Measurements from ENCODE around the gene NDUFAF8.

The NDUFAF8 gene

GRCh38 chr17:81277421-81277820 is 38.3 kb downstream of the NDUFAF8 start:
- no peak for DNase-seq (ENCODE audit: low spot score)

- no peak for DNase-seq (ENCODE audit: low spot score)
Observed at GRCh38 chr17:81277946-81278693, 39.0 kb downstream of the NDUFAF8 start.

- DNase-seq (ENCODE audit: low spot score) = no peak
Observed at GRCh38 chr17:81278831-81279230, 39.7 kb downstream of the NDUFAF8 start.

- no peak for DNase-seq (ENCODE audit: low spot score)
Observed at GRCh38 chr17:81279278-81280275, 40.5 kb downstream of the NDUFAF8 start.

- DNase-seq (ENCODE audit: low spot score) = no peak
Observed at GRCh38 chr17:81280571-81280970, 41.5 kb downstream of the NDUFAF8 start.

GRCh38 chr17:81282141-81282540 is 43.0 kb downstream of the NDUFAF8 start:
- DNase-seq (ENCODE audit: low spot score) = no peak

- DNase-seq (ENCODE audit: low spot score) = no peak
Observed at GRCh38 chr17:81282876-81283275, 43.8 kb downstream of the NDUFAF8 start.

- DNase-seq (ENCODE audit: low spot score) = no peak
Observed at GRCh38 chr17:81285179-81285878, 46.2 kb downstream of the NDUFAF8 start.

- DNase-seq (ENCODE audit: low spot score) = no peak
Observed at GRCh38 chr17:81285894-81286293, 46.8 kb downstream of the NDUFAF8 start.

- DNase-seq (ENCODE audit: low spot score) = no peak
Observed at GRCh38 chr17:81286491-81287145, 47.5 kb downstream of the NDUFAF8 start.

GRCh38 chr17:81287152-81287551 is 48.0 kb downstream of the NDUFAF8 start:
- DNase-seq (ENCODE audit: low spot score) = no peak

GRCh38 chr17:81287741-81288430 is 48.8 kb downstream of the NDUFAF8 start:
- DNase-seq (ENCODE audit: low spot score) = no peak

- DNase-seq (ENCODE audit: low spot score) = no peak
Observed at GRCh38 chr17:81288715-81289114, 49.6 kb downstream of the NDUFAF8 start.

- no peak for DNase-seq (ENCODE audit: low spot score)
Observed at GRCh38 chr17:81289627-81290026, 50.5 kb downstream of the NDUFAF8 start.

- DNase-seq (ENCODE audit: low spot score) = no peak
Observed at GRCh38 chr17:81290230-81290629, 51.1 kb downstream of the NDUFAF8 start.

All from HuH-7.5 (cell line).